HEK293 (cell line): ENCODE data around the gene DMWD.

Experiments used
- CTCF ChIA-PET: fragments of 350-600 bp; formaldehyde crosslinking; extraction: SDS; loops from one replicate; lab custom pipeline; 2021; ENCODE audit warnings: antibody characterized with exemption; lab: Yijun Ruan, JAX
- POLR2A ChIA-PET: fragments of 300-600 bp; formaldehyde crosslinking; extraction: SDS; loops from one replicate; lab custom pipeline; 2020; ENCODE audit warnings: antibody characterized with exemption, inconsistent platforms; lab: Yijun Ruan, JAX
- H3K27ac ChIP-seq: fragments of 200-500 bp; sonication (Bioruptor generic); 2 replicates; pipeline ENCODE4 v1.5.1; 2014; ENCODE audit warnings: low read depth, low read length, control low read depth, inconsistent platforms; ENCODE audit errors: extremely low read depth
- H3K36me3 ChIP-seq, 2 experiments: fragments of 200-500 bp in 1 of 2; sonication (Bioruptor generic) in 1 of 2; 1 replicate in 1 of 2; 2 replicates in 1 of 2; pipeline ENCODE4 v1.5.1; 2014 to 2017; ENCODE audit warnings: inconsistent platforms in 2 of 2, low read length in 2 of 2; ENCODE audit not compliant: control insufficient read depth in 2 of 2, insufficient read depth in 1 of 2
- H3K4me1 ChIP-seq: fragments of 200-500 bp; sonication (Bioruptor generic); 2 replicates; pipeline ENCODE4 v1.5.1; 2014; ENCODE audit warnings: mild to moderate bottlenecking, low read length, inconsistent platforms; ENCODE audit not compliant: control insufficient read depth, insufficient read depth
- H3K4me3 ChIP-seq: 2 replicates; pipeline ENCODE4 v1.5.1; 2011; ENCODE audit warnings: low read depth, mild to moderate bottlenecking, control low read depth, low read length, moderate library complexity
- H3K9me3 ChIP-seq: fragments of 200-500 bp; sonication (Bioruptor generic); 2 replicates; pipeline ENCODE4 v1.5.1; 2014; ENCODE audit warnings: low read depth, low read length, inconsistent platforms; ENCODE audit not compliant: control insufficient read depth, insufficient read depth
- GLIS1 ChIP-seq: fragments of 450-650 bp; formaldehyde crosslinking; IDR thresholded peaks from 2 replicates; pipeline ENCODE4 v1.5.1; 2016; ENCODE audit warnings: missing biosample characterization, missing genetic modification characterization
- MZF1 ChIP-seq: fragments of 450-650 bp; formaldehyde crosslinking; IDR thresholded peaks from 2 replicates; pipeline ENCODE4 v1.5.1; 2017; ENCODE audit warnings: missing biosample characterization, missing genetic modification characterization, borderline replicate concordance
- ZNF121 ChIP-seq: fragments of 450-650 bp; formaldehyde crosslinking; IDR thresholded peaks from 2 replicates; pipeline ENCODE4 v1.5.1; 2016; ENCODE audit warnings: missing biosample characterization, missing genetic modification characterization
- ZNF211 ChIP-seq: fragments of 450-650 bp; formaldehyde crosslinking; IDR thresholded peaks from 2 replicates; pipeline ENCODE4 v1.5.1; 2016; ENCODE audit warnings: low read depth, missing biosample characterization, missing genetic modification characterization
- ZNF335 ChIP-seq: fragments of 450-650 bp; formaldehyde crosslinking; conservative IDR thresholded peaks from 2 replicates; pipeline ENCODE4 v1.5.1; 2016; ENCODE audit warnings: missing biosample characterization, missing genetic modification characterization
- ZNF394 ChIP-seq: fragments of 450-650 bp; formaldehyde crosslinking; IDR thresholded peaks from 2 replicates; pipeline ENCODE4 v1.5.1; 2016; ENCODE audit warnings: missing biosample characterization, missing genetic modification characterization, mild to moderate bottlenecking, moderate library complexity, borderline replicate concordance
- ZNF660 ChIP-seq: fragments of 450-650 bp; IDR thresholded peaks from 2 replicates; pipeline ENCODE4 v1.5.1; 2018; ENCODE audit warnings: missing biosample characterization, mild to moderate bottlenecking, missing genetic modification characterization
- ZNF707 ChIP-seq: fragments of 450-650 bp; formaldehyde crosslinking; IDR thresholded peaks from 2 replicates; pipeline ENCODE4 v1.5.1; 2016; ENCODE audit warnings: missing biosample characterization, missing genetic modification characterization
- TF ChIP-seq, protein P1 (sequence below): fragments of 450-650 bp; formaldehyde crosslinking; IDR thresholded peaks from 2 replicates; pipeline ENCODE4 v1.5.1; 2016; ENCODE audit warnings: missing biosample characterization, missing genetic modification characterization
- TF ChIP-seq, protein P2 (sequence below): fragments of 450-650 bp; formaldehyde crosslinking; IDR thresholded peaks from 2 replicates; pipeline ENCODE4 v1.5.1; 2016; ENCODE audit warnings: missing biosample characterization, missing genetic modification characterization
- TF ChIP-seq, protein P3 (sequence below): fragments of 450-650 bp; formaldehyde crosslinking; IDR thresholded peaks from 2 replicates; pipeline ENCODE4 v1.5.1; 2016; ENCODE audit warnings: missing biosample characterization, missing genetic modification characterization, low read depth
- TF ChIP-seq, protein P4 (sequence below): fragments of 450-650 bp; formaldehyde crosslinking; IDR thresholded peaks from 2 replicates; pipeline ENCODE4 v1.5.1; 2016; ENCODE audit warnings: missing biosample characterization, missing genetic modification characterization, borderline replicate concordance
- TF ChIP-seq, protein P5 (sequence below): fragments of 450-650 bp; formaldehyde crosslinking; IDR thresholded peaks from 2 replicates; pipeline ENCODE4 v1.5.1; 2016; ENCODE audit warnings: missing biosample characterization, missing genetic modification characterization
- TF ChIP-seq, protein P6 (sequence below): fragments of 450-650 bp; formaldehyde crosslinking; IDR thresholded peaks from 2 replicates; pipeline ENCODE4; 2016; ENCODE audit warnings: missing biosample characterization, missing genetic modification characterization
- TF ChIP-seq, protein P7 (sequence below): fragments of 450-650 bp; formaldehyde crosslinking; IDR thresholded peaks from 2 replicates; pipeline ENCODE4 v1.5.1; 2017; ENCODE audit warnings: missing biosample characterization, missing genetic modification characterization

Gene DMWD

DNA sequence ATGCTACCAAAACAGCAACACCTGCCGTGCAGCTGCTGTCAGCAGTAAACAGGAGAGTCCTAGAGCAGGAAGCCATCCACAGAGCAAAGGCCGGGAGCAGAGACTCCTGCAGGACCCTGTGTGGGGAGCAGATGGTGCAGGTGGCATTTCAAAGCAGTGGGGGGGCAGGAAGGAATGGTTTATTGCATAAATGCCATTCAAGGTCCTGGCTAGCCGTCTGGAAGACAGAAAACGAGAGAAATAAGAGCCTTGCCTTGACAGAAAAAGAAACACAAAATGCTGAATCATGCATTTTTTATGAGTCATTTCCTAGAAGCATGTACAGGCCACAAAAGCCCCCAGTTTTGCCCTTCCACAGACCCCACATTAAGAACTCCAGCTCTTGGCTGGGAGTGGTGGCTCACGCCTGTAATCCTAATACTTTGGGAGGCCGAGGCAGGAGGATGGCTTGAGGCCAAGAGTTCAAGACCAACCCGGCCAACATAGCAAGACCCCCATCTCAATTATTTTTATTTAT is 17.1 kb upstream of the DMWD start:
- H3K27ac ChIP-seq, result no peak overlapping the region
- CTCF ChIA-PET, result interaction anchor here (0.7 to 2.1 kb wide), 2 partner anchors 11 to 15 kb away, joined by 4 to 5 read pairs; no protein-coding TSS in a partner anchor
- no peak overlapping the region for H3K4me3 ChIP-seq
- TF ChIP-seq GLIS1 (tag by site-specific recombination) (0 out of 2 replicates have a peak, but pooled peaks have one; percentile 25), ZNF121 (tag by site-specific recombination) (peak; percentile 54; the same call in 1 of the 2 replicates), ZNF335 (tag by site-specific recombination) (0 out of 2 replicates have a peak, but pooled peaks have one; percentile 13)
- TF ChIP-seq, protein P1, sequence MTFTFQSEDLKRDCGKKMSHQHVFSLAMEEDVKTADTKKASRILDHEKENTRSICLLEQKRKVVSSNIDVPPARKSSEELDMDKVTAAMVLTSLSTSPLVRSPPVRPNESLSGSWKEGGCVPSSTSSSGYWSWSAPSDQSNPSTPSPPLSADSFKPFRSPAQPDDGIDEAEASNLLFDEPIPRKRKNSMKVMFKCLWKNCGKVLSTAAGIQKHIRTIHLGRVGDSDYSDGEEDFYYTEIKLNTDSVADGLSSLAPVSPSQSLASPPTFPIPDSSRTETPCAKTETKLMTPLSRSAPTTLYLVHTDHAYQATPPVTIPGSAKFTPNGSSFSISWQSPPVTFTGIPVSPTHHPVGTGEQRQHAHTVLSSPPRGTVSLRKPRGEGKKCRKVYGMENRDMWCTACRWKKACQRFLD, result no peak
- H3K4me1 ChIP-seq, result no peaks in the 10 kb centered on the region
- no peaks in the 10 kb centered on the region for H3K9me3 ChIP-seq
- peaks cover 0 to 5% of the 10 kb centered on the region in 2 experiments; a peak in 2 of 3 replicates for H3K36me3 ChIP-seq
- POLR2A ChIA-PET, result no interaction called here

DNA sequence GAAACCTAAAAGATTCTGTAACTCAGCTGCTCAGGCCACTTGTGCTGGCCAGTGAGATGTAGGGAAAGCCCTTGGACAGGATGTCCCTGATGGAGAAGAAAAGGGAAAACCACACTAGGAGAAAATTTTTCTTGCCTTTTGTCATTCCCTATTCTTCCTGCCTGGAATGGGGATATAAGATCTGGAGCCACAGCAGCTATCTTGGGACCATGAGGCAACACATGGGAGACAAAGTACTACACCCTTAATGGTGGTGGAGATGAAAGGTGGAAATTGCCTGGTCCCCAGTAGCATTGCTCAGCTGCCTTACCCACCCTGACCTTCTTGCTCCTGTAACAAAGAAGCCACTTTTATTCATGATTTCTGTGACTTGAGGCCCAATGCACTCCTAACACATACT is 13.1 kb upstream of the DMWD start:
- no peaks in the 10 kb centered on the region for H3K36me3 ChIP-seq
- no peaks in the 10 kb centered on the region for H3K9me3 ChIP-seq
- H3K4me3 ChIP-seq, result no peak overlapping the region
- ChIA-PET CTCF (interaction anchor here (0.8 to 8.7 kb wide), 6 partner anchors 8 to 77 kb away, joined by 3 to 80 read pairs (median 4); partner anchors contain the start of gene SIX5), POLR2A (interaction anchor here (0.5 to 1.1 kb wide), 2 partner anchors 36 kb away, joined by 3 read pairs; partner anchors contain the start of gene SIX5)
- H3K27ac ChIP-seq, result no peak overlapping the region
- H3K4me1 ChIP-seq, result no peaks in the 10 kb centered on the region
- TF ChIP-seq MZF1, result no peak
- no peak for TF ChIP-seq ZNF707 (tag by site-specific recombination)
- TF ChIP-seq, protein P2, sequence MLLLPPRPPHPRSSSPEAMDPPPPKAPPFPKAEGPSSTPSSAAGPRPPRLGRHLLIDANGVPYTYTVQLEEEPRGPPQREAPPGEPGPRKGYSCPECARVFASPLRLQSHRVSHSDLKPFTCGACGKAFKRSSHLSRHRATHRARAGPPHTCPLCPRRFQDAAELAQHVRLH (tag by site-specific recombination), result peak; percentile 97
- TF ChIP-seq, protein P3, sequence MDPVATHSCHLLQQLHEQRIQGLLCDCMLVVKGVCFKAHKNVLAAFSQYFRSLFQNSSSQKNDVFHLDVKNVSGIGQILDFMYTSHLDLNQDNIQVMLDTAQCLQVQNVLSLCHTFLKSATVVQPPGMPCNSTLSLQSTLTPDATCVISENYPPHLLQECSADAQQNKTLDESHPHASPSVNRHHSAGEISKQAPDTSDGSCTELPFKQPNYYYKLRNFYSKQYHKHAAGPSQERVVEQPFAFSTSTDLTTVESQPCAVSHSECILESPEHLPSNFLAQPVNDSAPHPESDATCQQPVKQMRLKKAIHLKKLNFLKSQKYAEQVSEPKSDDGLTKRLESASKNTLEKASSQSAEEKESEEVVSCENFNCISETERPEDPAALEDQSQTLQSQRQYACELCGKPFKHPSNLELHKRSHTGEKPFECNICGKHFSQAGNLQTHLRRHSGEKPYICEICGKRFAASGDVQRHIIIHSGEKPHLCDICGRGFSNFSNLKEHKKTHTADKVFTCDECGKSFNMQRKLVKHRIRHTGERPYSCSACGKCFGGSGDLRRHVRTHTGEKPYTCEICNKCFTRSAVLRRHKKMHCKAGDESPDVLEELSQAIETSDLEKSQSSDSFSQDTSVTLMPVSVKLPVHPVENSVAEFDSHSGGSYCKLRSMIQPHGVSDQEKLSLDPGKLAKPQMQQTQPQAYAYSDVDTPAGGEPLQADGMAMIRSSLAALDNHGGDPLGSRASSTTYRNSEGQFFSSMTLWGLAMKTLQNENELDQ (tag by site-specific recombination), result no peak
- TF ChIP-seq, protein P4, sequence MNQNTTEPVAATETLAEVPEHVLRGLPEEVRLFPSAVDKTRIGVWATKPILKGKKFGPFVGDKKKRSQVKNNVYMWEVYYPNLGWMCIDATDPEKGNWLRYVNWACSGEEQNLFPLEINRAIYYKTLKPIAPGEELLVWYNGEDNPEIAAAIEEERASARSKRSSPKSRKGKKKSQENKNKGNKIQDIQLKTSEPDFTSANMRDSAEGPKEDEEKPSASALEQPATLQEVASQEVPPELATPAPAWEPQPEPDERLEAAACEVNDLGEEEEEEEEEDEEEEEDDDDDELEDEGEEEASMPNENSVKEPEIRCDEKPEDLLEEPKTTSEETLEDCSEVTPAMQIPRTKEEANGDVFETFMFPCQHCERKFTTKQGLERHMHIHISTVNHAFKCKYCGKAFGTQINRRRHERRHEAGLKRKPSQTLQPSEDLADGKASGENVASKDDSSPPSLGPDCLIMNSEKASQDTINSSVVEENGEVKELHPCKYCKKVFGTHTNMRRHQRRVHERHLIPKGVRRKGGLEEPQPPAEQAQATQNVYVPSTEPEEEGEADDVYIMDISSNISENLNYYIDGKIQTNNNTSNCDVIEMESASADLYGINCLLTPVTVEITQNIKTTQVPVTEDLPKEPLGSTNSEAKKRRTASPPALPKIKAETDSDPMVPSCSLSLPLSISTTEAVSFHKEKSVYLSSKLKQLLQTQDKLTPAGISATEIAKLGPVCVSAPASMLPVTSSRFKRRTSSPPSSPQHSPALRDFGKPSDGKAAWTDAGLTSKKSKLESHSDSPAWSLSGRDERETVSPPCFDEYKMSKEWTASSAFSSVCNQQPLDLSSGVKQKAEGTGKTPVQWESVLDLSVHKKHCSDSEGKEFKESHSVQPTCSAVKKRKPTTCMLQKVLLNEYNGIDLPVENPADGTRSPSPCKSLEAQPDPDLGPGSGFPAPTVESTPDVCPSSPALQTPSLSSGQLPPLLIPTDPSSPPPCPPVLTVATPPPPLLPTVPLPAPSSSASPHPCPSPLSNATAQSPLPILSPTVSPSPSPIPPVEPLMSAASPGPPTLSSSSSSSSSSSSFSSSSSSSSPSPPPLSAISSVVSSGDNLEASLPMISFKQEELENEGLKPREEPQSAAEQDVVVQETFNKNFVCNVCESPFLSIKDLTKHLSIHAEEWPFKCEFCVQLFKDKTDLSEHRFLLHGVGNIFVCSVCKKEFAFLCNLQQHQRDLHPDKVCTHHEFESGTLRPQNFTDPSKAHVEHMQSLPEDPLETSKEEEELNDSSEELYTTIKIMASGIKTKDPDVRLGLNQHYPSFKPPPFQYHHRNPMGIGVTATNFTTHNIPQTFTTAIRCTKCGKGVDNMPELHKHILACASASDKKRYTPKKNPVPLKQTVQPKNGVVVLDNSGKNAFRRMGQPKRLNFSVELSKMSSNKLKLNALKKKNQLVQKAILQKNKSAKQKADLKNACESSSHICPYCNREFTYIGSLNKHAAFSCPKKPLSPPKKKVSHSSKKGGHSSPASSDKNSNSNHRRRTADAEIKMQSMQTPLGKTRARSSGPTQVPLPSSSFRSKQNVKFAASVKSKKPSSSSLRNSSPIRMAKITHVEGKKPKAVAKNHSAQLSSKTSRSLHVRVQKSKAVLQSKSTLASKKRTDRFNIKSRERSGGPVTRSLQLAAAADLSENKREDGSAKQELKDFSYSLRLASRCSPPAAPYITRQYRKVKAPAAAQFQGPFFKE (tag by site-specific recombination), result no peak
- TF ChIP-seq, protein P5, sequence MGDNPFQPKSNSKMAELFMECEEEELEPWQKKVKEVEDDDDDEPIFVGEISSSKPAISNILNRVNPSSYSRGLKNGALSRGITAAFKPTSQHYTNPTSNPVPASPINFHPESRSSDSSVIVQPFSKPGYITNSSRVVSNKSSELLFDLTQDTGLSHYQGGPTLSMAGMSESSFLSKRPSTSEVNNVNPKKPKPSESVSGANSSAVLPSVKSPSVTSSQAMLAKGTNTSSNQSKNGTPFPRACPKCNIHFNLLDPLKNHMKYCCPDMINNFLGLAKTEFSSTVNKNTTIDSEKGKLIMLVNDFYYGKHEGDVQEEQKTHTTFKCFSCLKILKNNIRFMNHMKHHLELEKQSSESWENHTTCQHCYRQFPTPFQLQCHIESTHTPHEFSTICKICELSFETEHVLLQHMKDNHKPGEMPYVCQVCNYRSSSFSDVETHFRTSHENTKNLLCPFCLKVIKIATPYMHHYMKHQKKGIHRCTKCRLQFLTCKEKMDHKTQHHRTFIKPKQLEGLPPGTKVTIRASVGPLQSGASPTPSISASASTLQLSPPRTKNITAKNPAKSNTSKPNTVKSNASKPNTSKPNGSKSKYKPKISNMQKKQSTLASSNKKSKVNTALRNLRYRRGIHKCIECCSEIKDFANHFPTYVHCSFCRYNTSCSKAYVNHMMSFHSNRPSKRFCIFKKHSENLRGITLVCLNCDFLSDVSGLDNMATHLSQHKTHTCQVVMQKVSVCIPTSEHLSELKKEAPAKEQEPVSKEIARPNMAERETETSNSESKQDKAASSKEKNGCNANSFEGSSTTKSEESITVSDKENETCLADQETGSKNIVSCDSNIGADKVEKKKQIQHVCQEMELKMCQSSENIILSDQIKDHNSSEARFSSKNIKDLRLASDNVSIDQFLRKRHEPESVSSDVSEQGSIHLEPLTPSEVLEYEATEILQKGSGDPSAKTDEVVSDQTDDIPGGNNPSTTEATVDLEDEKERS (tag by site-specific recombination), result peak; percentile 83; the same call in 1 of the 2 replicates
- TF ChIP-seq, protein P6, sequence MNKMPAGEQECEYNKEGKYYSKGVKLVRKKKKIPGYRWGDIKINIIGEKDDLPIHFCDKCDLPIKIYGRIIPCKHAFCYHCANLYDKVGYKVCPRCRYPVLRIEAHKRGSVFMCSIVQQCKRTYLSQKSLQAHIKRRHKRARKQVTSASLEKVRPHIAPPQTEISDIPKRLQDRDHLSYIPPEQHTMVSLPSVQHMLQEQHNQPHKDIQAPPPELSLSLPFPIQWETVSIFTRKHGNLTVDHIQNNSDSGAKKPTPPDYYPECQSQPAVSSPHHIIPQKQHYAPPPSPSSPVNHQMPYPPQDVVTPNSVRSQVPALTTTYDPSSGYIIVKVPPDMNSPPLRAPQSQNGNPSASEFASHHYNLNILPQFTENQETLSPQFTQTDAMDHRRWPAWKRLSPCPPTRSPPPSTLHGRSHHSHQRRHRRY (tag by site-specific recombination), result no peak
- TF ChIP-seq, protein P7, sequence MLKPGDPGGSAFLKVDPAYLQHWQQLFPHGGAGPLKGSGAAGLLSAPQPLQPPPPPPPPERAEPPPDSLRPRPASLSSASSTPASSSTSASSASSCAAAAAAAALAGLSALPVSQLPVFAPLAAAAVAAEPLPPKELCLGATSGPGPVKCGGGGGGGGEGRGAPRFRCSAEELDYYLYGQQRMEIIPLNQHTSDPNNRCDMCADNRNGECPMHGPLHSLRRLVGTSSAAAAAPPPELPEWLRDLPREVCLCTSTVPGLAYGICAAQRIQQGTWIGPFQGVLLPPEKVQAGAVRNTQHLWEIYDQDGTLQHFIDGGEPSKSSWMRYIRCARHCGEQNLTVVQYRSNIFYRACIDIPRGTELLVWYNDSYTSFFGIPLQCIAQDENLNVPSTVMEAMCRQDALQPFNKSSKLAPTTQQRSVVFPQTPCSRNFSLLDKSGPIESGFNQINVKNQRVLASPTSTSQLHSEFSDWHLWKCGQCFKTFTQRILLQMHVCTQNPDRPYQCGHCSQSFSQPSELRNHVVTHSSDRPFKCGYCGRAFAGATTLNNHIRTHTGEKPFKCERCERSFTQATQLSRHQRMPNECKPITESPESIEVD (tag by site-specific recombination), result no peak
- TF ChIP-seq ZNF394 (tag by site-specific recombination), result no peak
- TF ChIP-seq ZNF660 (tag by site-specific recombination), result no peak
- TF ChIP-seq ZNF211, result no peak
